HEK293T (cell line): ENCODE data around the gene AGAP1.

ENCODE experiments used
- ARNT ChIP-seq: fragments of 450-650 bp; IDR thresholded peaks from 2 replicates; pipeline ENCODE4 v1.6.1; 2017; ENCODE audit warnings: mild to moderate bottlenecking
- BHLHE40 ChIP-seq: fragments of 450-650 bp; IDR thresholded peaks from 2 replicates; pipeline ENCODE4 v1.6.1; 2016; ENCODE audit warnings: mild to moderate bottlenecking, moderate library complexity, borderline replicate concordance
- ELF4 ChIP-seq: fragments of 450-650 bp; IDR thresholded peaks from 2 replicates; pipeline ENCODE4 v1.6.1; 2017; ENCODE audit warnings: antibody characterized with exemption
- FOXA1 ChIP-seq: fragments of 450-650 bp; IDR thresholded peaks from 2 replicates; pipeline ENCODE4 v1.6.1; 2016; ENCODE audit warnings: mild to moderate bottlenecking
- FOXK2 ChIP-seq: fragments of 450-650 bp; IDR thresholded peaks from 2 replicates; pipeline ENCODE4 v1.6.1; 2016; ENCODE audit warnings: mild to moderate bottlenecking
- FOXM1 ChIP-seq: fragments of 450-650 bp; IDR thresholded peaks from 2 replicates; pipeline ENCODE4 v1.6.1; 2017; ENCODE audit warnings: mild to moderate bottlenecking, borderline replicate concordance
- HDGF ChIP-seq: fragments of 450-650 bp; IDR thresholded peaks from 2 replicates; pipeline ENCODE4 v1.6.1; 2017; ENCODE audit warnings: antibody characterized with exemption, borderline replicate concordance
- LEF1 ChIP-seq: fragments of 450-650 bp; IDR thresholded peaks from 2 replicates; pipeline ENCODE4 v1.6.1; 2017; ENCODE audit warnings: mild to moderate bottlenecking, borderline replicate concordance
- NFRKB ChIP-seq: fragments of 450-650 bp; IDR thresholded peaks from 2 replicates; pipeline ENCODE4 v1.6.1; 2016; ENCODE audit warnings: mild to moderate bottlenecking, moderate library complexity
- SP1 ChIP-seq: fragments of 450-650 bp; IDR thresholded peaks from 2 replicates; pipeline ENCODE4 v1.6.1; 2017
- SUZ12 ChIP-seq: fragments of 450-650 bp; IDR thresholded peaks from 2 replicates; pipeline ENCODE4 v1.6.1; 2016; ENCODE audit warnings: mild to moderate bottlenecking
- TARDBP ChIP-seq: fragments of 450-650 bp; IDR thresholded peaks from 2 replicates; pipeline ENCODE4 v1.6.1; 2016
- TF ChIP-seq, protein P1 (sequence below): fragments of 450-650 bp; IDR thresholded peaks from 2 replicates; pipeline ENCODE4 v1.6.1; 2016

DNA sequence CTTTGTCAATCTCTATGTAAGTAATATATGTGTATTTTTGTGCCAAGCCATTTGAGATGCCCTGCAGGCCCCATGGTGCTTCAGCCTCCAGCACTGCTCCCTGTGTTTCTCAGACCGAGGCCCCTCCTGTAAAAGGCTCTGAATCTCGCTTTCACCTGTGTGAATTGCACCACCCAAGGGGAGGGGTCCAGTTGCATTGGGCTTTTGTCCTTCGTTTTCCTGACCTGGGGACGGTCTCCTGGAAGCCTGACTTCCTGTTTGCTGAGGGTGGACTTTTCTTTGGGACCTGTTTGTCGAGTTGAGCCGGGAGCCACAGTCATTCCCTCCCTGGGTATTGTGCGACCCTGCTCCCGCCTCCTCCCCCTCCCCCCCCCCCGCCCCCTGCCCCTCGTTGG, 48.9 kb downstream of the AGAP1 start:
- TF ChIP-seq ARNT (no peak), NFRKB (no peak), BHLHE40 (no peak), SP1 (no peak), FOXK2 (no peak), LEF1 (no peak), ELF4 (no peak), SUZ12 (no peak), FOXM1 (no peak), FOXA1 (no peak), TARDBP (no peak), HDGF (no peak)
- TF ChIP-seq, protein P1, sequence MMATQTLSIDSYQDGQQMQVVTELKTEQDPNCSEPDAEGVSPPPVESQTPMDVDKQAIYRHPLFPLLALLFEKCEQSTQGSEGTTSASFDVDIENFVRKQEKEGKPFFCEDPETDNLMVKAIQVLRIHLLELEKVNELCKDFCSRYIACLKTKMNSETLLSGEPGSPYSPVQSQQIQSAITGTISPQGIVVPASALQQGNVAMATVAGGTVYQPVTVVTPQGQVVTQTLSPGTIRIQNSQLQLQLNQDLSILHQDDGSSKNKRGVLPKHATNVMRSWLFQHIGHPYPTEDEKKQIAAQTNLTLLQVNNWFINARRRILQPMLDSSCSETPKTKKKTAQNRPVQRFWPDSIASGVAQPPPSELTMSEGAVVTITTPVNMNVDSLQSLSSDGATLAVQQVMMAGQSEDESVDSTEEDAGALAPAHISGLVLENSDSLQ = no peak
